HPDE6-E6E7 (cell line): Measurements from ENCODE around the gene THBS2.

Source experiments
- DNase-seq: peaks from one replicate; pipeline ENCODE4 v3.0.0; 2011; ENCODE audit warnings: missing footprints; ENCODE audit errors: extremely low spot score

THBS2 gene

DNA sequence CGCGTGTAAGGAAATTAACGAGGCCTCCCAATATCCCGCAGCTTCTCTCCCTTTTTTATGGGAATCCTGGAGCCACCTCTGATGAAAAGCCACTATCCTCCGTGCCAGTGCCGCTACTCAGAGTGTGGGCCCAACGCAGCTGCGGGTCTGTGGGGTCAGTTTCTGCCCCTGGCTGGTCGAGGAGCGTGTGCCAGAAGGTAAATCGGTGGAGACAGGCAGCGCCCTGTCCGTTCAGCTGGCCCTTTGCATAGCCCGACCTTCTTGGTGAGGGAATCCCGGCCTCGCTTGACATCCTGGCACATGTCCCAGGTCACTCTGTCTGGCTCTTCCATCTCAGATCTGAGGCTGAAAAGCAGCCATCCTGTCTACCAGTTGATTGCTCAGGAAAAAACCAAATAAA is 4.6 kb downstream of the THBS2 start:
- DNase-seq, result no peak

- DNase-seq, result no peak
Measured at GRCh38 chr6:169248521-169248971, 5.1 kb downstream of the THBS2 start.

DNA sequence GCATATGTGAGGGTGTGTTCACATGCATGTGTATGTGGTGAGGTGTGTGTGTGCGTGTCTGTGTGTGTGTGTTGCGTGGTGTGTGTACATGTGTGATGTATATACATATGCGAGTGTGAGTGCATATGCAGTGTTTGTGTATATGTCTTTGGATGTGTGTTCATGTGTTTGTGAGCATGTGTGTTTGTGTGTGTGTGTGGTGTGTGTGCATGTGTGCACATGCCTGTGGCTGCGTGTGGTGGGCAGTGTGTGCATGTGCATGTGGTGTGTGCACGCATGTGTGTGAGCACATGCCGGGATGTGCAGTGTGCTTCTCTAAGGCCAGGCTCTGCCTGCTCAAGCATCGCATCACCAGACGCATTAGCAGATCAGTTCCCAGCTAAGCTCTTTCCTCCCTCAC is 5.7 kb downstream of the THBS2 start:
- DNase-seq, result no peak

DNA sequence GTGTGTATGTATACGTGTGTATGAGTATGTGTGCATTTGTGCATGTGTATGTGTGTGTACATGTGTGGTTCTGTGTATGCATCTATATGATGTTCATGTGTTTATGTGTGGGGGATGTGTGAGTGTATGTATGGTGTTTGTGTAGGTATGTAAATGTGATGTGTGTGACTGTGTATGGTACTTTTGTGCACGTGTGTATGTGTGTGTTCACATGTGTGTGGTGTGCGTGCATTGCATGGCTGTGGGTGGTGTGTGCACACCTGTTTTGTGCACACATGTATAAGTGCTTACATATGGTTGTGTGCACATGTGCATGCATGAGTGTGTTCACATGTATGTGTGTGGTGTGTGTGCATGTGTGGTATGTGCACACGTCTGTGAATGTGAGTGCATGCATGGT is 6.2 kb downstream of the THBS2 start:
- no peak for DNase-seq

GRCh38 chr6:169246445-169246844 is 7.2 kb downstream of the THBS2 start:
- DNase-seq, result no peak

GRCh38 chr6:169244684-169245383 is 8.8 kb downstream of the THBS2 start:
- DNase-seq, result no peak

- DNase-seq, result no peak
Measured at GRCh38 chr6:169243661-169244060, 10.0 kb downstream of the THBS2 start.

- DNase-seq, result no peak
Measured at GRCh38 chr6:169243186-169243585, 10.5 kb downstream of the THBS2 start.

- DNase-seq, result no peak
Measured at GRCh38 chr6:169241688-169242350, 11.8 kb downstream of the THBS2 start.

DNA sequence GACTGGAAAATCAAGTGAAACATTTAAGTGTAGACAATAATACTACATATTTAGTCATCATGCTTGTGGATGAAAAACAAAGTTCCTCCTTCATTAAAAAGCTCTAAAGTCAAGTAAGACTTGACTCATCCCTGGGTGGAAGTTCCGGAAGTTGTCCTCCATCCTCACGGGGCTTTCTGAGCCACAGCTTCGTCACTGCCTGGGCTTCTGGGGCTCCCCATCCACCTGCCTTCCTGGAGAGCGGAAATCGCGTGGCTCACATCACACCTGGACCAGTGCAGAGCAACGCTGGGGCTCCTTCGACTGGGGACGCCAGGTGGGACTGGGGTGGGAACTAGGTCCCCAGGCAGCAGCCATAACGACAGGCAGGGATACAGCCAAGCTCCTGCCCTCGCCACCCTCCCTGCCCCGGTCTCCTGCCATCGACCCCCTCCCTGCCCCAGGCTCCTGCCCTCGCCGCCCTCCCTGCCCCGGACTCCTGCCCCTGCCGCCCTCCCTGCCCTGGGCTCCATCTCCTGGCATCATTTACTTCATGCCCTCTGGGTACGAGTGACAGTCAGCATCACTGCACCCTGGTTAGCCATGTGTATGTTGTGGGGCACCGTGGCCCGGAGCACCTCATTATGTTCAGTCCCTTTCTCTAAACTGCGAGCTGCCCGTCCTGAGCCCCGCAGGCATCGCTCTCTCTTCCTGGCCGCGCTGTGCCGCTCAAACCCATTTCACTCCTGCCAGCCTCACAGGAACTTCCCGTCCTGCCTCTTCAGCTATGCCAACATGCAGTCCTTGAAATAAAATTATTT is 12.9 kb downstream of the THBS2 start:
- no peak for DNase-seq

DNA sequence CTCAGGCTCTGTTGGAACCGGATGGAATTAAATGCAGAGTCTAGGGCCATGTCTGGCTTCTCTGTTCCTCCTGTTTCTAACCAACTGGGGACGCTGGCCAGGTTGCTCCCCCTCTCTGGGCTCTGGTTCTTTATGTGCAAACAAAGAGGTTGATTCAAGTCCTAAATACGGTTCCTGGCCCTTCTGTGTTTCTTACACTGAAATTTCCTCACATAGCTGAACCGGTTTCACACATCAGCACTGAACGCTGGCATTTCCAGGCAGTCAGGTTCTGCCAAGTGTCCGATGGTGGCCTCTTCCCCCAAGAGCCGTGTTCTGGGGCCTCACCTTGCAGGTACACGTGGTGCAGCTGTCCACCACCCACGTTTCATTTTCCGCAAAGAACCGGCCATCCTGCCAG is 13.5 kb downstream of the THBS2 start:
- no peak for DNase-seq

DNA sequence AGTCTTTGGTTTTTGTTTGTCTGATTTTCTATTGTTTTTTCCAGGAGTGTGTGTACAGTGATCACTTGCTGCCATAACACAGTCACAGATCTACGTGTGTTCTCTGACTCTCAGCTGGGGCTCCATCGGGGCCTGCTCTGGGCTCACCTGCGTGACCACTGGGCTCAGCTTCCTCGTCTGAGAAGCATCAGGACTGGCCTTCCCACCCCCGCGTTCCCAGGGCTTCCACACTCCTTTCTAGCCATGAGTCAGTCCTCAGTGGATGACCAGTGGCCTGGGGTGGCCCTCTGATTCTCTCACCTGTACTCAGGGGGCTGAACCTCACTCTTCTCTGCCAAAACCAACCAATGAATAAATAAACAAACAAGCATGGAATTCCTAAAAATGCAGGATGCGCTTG is 14.5 kb downstream of the THBS2 start:
- DNase-seq, result no peak

DNA sequence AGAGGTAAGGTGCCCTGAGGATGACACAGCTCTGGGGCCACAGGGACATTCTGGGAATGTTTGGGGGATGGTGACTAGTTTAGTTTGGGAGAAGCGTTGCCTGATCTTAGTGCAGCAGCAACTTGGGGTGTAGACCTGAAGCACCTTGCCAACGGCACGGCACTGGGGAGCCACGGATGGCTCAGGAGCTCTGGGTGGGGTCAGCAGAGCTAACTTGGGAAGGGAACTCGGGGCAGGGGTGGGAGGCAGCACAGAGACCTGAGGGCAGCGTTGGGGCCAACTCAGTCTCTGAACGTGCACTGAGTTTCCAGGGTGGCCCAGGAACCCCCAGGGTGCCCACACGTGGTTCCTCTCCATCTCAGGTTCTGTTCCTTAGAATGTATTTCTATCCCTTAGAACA is 14.9 kb downstream of the THBS2 start:
- DNase-seq, result no peak

- DNase-seq, result no peak
Measured at GRCh38 chr6:169237496-169238134, 16.0 kb downstream of the THBS2 start.

GRCh38 chr6:169236988-169237387 is 16.7 kb downstream of the THBS2 start:
- no peak for DNase-seq

- no peak for DNase-seq
Measured at GRCh38 chr6:169236545-169236944, 17.1 kb downstream of the THBS2 start.

DNA sequence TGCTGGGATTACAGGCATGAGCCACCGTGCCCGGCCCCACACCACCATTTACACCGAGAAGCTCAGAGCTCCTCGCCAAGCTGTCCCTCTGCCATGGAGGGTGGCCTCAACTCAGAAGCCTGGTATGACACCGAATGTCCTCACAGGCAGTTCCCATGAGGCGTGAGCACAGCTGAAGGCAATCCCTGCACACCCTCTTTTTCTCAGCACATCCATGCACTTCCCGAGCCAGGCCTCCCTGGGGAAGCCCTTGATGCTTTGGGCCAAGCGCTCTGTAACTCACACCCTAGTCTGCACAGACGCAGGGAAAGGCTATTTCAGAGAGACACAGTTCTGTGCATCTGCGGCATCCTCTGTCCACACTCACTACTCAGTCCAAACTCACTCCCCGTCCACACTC is 18.4 kb downstream of the THBS2 start:
- no peak for DNase-seq

GRCh38 chr6:169234634-169235033 is 19.0 kb downstream of the THBS2 start:
- no peak for DNase-seq

GRCh38 chr6:169233832-169234231 is 19.8 kb downstream of the THBS2 start:
- no peak for DNase-seq

DNA sequence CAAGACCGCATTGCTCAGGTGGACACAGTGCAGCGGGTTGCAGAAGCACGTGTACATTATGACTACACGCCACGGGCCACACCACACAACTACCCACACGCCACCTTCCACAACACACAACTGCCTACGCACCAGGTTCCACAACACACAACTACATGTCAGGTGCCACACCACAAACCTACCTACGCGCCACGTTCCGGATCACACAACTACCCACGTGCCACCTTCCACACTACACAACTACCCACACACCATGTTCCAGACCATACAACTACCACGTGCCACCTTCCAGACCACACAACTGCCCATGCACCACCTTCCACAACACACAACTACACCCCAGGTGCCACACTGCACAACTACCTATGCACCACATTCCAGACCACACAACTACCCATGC is 20.5 kb downstream of the THBS2 start:
- no peak for DNase-seq

- no peak for DNase-seq
Measured at GRCh38 chr6:169232507-169232931, 21.1 kb downstream of the THBS2 start.

GRCh38 chr6:169231790-169232506 is 21.7 kb downstream of the THBS2 start:
- DNase-seq, result no peak
